Progenitor cell of endocrine pancreas (in vitro differentiated cells): Measurements from ENCODE around the gene TUBGCP6. TPM values are rescaled to one million over a fixed set of nuclear protein-coding genes. Genes with fewer than 3 reads are reported as not detected.
A peak's percentile ranks its signal among the peaks of the same experiment; 100 is the strongest.

Experiments used
- DNase-seq: peaks from one replicate; pipeline ENCODE4 v3.0.0; 2021; ENCODE audit warnings: low spot score; ENCODE audit not compliant: unreplicated experiment
- H3K27ac Mint-ChIP-seq: 2 replicates; pipeline ENCODE4 v1.8.0; 2021; ENCODE audit warnings: mild to moderate bottlenecking, moderate library complexity, mixed read lengths
- H3K27me3 Mint-ChIP-seq: 2 replicates; pipeline ENCODE4 v1.8.0; 2021; ENCODE audit warnings: mixed read lengths
- H3K36me3 Mint-ChIP-seq: 2 replicates; pipeline ENCODE4 v1.8.0; 2022; ENCODE audit warnings: mixed read lengths; ENCODE audit not compliant: insufficient read depth
- H3K4me1 Mint-ChIP-seq: 2 replicates; pipeline ENCODE4 v1.8.0; 2021; ENCODE audit warnings: low read depth, mixed read lengths
- H3K4me3 Mint-ChIP-seq: 2 replicates; pipeline ENCODE4 v1.8.0; 2021; ENCODE audit warnings: low read depth, mild to moderate bottlenecking, moderate library complexity, mixed read lengths
- H3K9me3 Mint-ChIP-seq: 2 replicates; pipeline ENCODE4 v1.8.0; 2021; ENCODE audit warnings: low read depth, mixed read lengths
- total RNA-seq: library from RNA; stranded (reverse); gene quantifications from 2 replicates; pipeline ENCODE4 v1.2.1, GENCODE V29; 2021
- TF ChIP-seq, protein P1 (sequence below): fragments of 200-600 bp; sonication (generic); IDR thresholded peaks from one replicate; pipeline ENCODE4 v1.5.0; 2021; ENCODE audit warnings: antibody characterized with exemption, mild to moderate bottlenecking; ENCODE audit not compliant: unreplicated experiment

TUBGCP6 gene
- total RNA-seq, 1 donor from 2014 or later = 70.9 TPM

DNA sequence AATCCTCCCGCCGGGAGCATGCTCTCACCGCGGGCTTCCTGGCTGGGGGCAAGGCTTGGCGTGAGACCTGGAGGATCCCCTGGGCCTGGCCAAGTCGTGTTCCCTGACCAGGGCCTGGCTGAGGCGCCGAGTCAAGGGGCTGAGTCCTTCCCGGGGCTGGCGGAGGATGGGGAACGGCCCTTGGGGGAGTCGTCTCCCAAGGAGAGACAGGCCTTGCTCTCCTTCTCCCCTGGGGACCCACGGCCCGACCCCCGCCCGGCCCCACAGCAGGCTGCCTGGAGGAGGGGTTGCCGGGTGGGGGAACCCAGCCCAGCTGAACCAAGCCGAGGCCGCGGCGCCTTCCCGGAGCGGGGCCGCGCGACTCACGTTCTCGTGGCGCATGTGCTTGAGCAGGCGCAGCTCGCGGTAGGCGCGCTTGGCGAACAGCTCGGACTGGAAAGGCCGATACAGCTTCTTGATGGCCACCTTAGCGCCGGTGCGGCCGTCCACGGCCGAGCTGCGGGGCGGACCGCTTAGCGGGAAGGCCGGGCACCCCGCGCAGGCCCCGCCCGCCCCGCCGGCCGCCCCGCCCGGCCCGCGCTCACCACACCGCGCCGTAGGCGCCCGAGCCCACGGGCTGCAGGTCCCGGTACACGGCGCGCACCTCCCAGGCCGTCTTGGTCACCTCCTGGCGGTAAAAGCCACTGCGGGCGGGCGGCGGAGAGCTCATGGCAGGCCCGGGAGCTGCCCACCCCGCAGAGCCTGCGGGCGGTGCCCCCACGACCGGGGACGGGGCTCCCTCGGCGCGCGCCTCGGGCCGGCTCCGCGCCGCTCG lies 16.2 kb upstream of the TUBGCP6 start:
- no peaks in the 10 kb centered on the region for H3K36me3 Mint-ChIP-seq
- no peak for DNase-seq
- peaks cover 12% of the 10 kb centered on the region for H3K27me3 Mint-ChIP-seq
- H3K9me3 Mint-ChIP-seq = no peaks in the 10 kb centered on the region
- H3K4me1 Mint-ChIP-seq = peaks cover 3% of the 10 kb centered on the region
- H3K27ac Mint-ChIP-seq = no peak overlapping the region
- H3K4me3 Mint-ChIP-seq = peak overlapping the region; percentile 61
- TF ChIP-seq, protein P1, sequence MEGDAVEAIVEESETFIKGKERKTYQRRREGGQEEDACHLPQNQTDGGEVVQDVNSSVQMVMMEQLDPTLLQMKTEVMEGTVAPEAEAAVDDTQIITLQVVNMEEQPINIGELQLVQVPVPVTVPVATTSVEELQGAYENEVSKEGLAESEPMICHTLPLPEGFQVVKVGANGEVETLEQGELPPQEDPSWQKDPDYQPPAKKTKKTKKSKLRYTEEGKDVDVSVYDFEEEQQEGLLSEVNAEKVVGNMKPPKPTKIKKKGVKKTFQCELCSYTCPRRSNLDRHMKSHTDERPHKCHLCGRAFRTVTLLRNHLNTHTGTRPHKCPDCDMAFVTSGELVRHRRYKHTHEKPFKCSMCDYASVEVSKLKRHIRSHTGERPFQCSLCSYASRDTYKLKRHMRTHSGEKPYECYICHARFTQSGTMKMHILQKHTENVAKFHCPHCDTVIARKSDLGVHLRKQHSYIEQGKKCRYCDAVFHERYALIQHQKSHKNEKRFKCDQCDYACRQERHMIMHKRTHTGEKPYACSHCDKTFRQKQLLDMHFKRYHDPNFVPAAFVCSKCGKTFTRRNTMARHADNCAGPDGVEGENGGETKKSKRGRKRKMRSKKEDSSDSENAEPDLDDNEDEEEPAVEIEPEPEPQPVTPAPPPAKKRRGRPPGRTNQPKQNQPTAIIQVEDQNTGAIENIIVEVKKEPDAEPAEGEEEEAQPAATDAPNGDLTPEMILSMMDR = no peak

DNA sequence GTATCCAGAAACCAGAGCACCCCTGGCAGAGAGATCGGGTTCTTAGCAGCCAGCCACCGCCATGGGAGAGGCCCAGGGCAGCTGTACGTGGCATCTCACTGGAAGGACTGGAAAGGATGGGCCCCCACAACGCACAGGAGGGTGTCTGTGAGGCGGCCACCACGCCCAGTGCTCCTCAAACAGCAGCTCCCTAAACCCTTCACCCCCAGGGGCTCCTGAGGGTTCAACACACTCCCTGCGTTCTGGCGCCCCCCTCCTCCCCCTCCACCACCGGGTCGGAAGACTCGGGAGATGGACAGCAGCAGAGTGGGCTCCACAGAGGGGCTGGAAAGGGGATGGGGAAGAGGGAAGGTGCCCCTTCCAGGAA lies 15.6 kb upstream of the TUBGCP6 start:
- Mint-ChIP-seq H3K4me1 (peaks cover 3% of the 10 kb centered on the region), H3K36me3 (no peaks in the 10 kb centered on the region), H3K4me3 (peak overlapping the region; percentile 61), H3K27ac (no peak overlapping the region), H3K27me3 (peaks cover 10% of the 10 kb centered on the region), H3K9me3 (no peaks in the 10 kb centered on the region)
- DNase-seq = no peak
- TF ChIP-seq, protein P1 = no peak

DNA sequence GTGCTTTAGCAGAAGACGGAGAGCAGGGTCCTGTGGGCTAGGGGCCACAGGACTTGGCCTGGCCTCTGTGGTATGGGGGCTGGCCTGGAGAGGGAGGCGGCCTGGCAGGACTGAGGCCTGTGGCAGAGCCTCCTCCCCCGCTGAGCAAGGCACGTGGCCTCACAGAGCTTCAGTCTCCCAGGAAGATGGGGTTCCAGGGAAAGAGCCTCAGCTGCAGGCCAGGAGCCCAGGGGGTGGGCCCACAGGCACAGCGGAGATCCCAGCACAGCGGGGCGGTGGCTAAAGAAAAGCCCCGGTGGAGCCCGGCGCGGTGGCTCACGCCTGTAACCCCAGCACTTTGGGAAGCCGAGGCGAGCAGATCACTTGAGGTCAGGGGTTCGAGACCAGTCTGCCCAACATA lies 14.5 kb upstream of the TUBGCP6 start:
- Mint-ChIP-seq H3K27ac (no peak overlapping the region), H3K9me3 (no peaks in the 10 kb centered on the region), H3K4me3 (peak overlapping the region; percentile 53), H3K36me3 (no peaks in the 10 kb centered on the region), H3K4me1 (peaks cover 3% of the 10 kb centered on the region), H3K27me3 (peaks cover 3% of the 10 kb centered on the region)
- TF ChIP-seq, protein P1 = no peak
- DNase-seq = no peak

DNA sequence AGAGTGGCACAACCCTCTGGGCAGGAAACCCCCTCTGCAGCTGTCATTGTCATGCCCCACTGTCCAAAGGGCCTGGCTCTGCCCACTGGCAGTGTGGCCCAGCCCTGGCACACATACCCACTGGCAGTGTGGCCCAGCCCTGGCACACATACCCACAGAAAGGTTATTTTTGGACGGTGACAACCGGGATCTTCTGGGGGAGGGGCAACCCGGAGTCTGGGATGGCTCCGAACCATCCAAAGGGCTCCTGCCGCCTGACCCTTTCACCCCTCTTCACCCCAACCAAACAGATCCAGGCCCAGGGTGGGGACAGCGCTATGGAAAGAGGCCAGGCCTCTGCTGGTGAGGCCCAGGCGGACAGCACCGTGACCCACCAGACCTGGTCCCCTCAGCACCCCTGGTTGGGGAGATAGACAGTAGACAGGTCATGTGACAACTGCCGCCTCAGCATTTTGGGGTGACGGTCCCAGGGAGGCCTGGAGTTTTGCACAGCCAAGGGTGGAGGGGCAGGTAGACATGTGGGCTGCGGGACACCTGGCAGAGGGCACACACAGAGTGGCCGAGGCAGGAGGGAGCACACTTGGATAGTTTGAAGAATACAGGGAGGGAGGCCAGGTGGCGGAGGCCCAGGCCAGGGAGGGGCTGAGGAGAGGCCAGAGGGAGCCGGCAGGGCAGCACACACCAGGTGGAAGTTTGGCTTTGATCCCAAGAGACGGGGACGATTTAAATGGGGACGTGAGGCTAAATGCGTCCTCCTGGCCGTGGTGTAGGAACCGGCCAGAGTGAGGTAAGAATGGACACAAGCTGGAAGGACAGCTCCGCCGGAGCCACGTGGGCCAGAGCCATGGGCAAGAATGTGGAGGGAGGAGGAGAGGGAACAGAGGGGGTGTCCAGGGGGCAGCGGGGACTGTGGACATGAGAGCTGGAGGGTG lies 13.8 kb upstream of the TUBGCP6 start:
- Mint-ChIP-seq H3K36me3 (no peaks in the 10 kb centered on the region), H3K9me3 (no peaks in the 10 kb centered on the region), H3K4me3 (peak overlapping the region; percentile 44), H3K27ac (no peak overlapping the region), H3K4me1 (peaks cover 3% of the 10 kb centered on the region), H3K27me3 (no peaks in the 10 kb centered on the region)
- TF ChIP-seq, protein P1 = no peak
- no peak for DNase-seq
